HG02623 (cell line): ENCODE measurements around the gene LRRC3.

Source experiments
- ATAC-seq: cut with Tn5 transposase; IDR thresholded peaks from one replicate; pipeline ENCODE4 v1.9.1; 2021; ENCODE audit warnings: moderate library complexity; ENCODE audit not compliant: unreplicated experiment

The LRRC3 gene

GRCh38 chr21:44438531-44439210 lies 16.6 kb upstream of the LRRC3 start:
- no peak for ATAC-seq

- no peak for ATAC-seq
These were observed 16.1 kb upstream of the LRRC3 start for GRCh38 chr21:44439211-44439600.

GRCh38 chr21:44440241-44441040 lies 14.9 kb upstream of the LRRC3 start:
- no peak for ATAC-seq

GRCh38 chr21:44441041-44441400 lies 14.3 kb upstream of the LRRC3 start:
- no peak for ATAC-seq

GRCh38 chr21:44441581-44442265 lies 13.6 kb upstream of the LRRC3 start:
- ATAC-seq: no peak

GRCh38 chr21:44442266-44443125 lies 12.8 kb upstream of the LRRC3 start:
- no peak for ATAC-seq

GRCh38 chr21:44443291-44443890 lies 11.9 kb upstream of the LRRC3 start:
- ATAC-seq: no peak

GRCh38 chr21:44443891-44444285 lies 11.4 kb upstream of the LRRC3 start:
- ATAC-seq: no peak

- ATAC-seq: no peak
These were observed 10.9 kb upstream of the LRRC3 start for GRCh38 chr21:44444286-44444931.

GRCh38 chr21:44445145-44445812 lies 10.0 kb upstream of the LRRC3 start:
- no peak for ATAC-seq

GRCh38 chr21:44448651-44449131 lies 6.6 kb upstream of the LRRC3 start:
- ATAC-seq: no peak

GRCh38 chr21:44449473-44450363 lies 5.6 kb upstream of the LRRC3 start:
- ATAC-seq: no peak

GRCh38 chr21:44450402-44450801 lies 4.9 kb upstream of the LRRC3 start:
- no peak for ATAC-seq

- no peak for ATAC-seq
These were observed 4.3 kb upstream of the LRRC3 start for GRCh38 chr21:44450999-44451398.

- ATAC-seq: no peak
These were observed 2.2 kb upstream of the LRRC3 start for GRCh38 chr21:44453120-44453519.

GRCh38 chr21:44454058-44454457 lies 1.3 kb upstream of the LRRC3 start:
- ATAC-seq: no peak

GRCh38 chr21:44455524-44456213 lies 359 bp downstream of the LRRC3 start:
- no peak for ATAC-seq
